Sigmoid colon (tissue), 4 donors: ENCODE data around the gene XIRP2.

Experiments used
- EP300 ChIP-seq, 4 donors: sonication (generic); formaldehyde crosslinking; IDR thresholded peaks; one replicate each; pipeline ENCODE4 v1.6.1; 2017; ENCODE audit warnings: antibody characterized with exemption in 4 of 4
- POLR2A ChIP-seq, 2 donors: fragments of 450-650 bp; IDR thresholded peaks; one replicate each; pipeline ENCODE4 v1.6.1; 2016; ENCODE audit warnings: antibody characterized with exemption in 2 of 2, mild to moderate bottlenecking in 2 of 2, moderate library complexity in 2 of 2
- POLR2AphosphoS5 ChIP-seq, 4 donors: sonication (generic); formaldehyde crosslinking; IDR thresholded peaks; one replicate each; pipeline ENCODE4 v1.6.1; 2017; ENCODE audit warnings: antibody characterized with exemption in 4 of 4
- TF ChIP-seq, protein P1 (sequence below), 4 experiments: fragments of 450-650 bp in 3 of 4; fragments of 200-600 bp in 1 of 4; IDR thresholded peaks; one replicate each; pipeline ENCODE4 v1.5.1; 2016 to 2019; ENCODE audit warnings: antibody characterized with exemption in 4 of 4, mild to moderate bottlenecking in 3 of 4, moderate library complexity in 2 of 4

GRCh38 chr2:167215595-167215994 is 327.3 kb downstream of the XIRP2 start:
- TF ChIP-seq, protein P1, sequence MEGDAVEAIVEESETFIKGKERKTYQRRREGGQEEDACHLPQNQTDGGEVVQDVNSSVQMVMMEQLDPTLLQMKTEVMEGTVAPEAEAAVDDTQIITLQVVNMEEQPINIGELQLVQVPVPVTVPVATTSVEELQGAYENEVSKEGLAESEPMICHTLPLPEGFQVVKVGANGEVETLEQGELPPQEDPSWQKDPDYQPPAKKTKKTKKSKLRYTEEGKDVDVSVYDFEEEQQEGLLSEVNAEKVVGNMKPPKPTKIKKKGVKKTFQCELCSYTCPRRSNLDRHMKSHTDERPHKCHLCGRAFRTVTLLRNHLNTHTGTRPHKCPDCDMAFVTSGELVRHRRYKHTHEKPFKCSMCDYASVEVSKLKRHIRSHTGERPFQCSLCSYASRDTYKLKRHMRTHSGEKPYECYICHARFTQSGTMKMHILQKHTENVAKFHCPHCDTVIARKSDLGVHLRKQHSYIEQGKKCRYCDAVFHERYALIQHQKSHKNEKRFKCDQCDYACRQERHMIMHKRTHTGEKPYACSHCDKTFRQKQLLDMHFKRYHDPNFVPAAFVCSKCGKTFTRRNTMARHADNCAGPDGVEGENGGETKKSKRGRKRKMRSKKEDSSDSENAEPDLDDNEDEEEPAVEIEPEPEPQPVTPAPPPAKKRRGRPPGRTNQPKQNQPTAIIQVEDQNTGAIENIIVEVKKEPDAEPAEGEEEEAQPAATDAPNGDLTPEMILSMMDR (IDR thresholded peaks at IDR 0.05) = no peak
- TF ChIP-seq EP300 (IDR thresholded peaks at IDR 0.05) (no peak), POLR2A (IDR thresholded peaks at IDR 0.05) (no peak), POLR2AphosphoS5 (IDR thresholded peaks at IDR 0.05) (no peak)
